Panc1 (cell line): Measurements from ENCODE around the gene LNX1.
"Not testable (repeated sequence)": the region's sequence is repeated elsewhere in the genome, so short reads cannot be mapped to it uniquely, and the experiment has no call there.

ENCODE experiments used
- POLR2AphosphoS5 ChIP-seq: IDR thresholded peaks from 2 replicates; pipeline ENCODE4 v1.6.1; 2012; ENCODE audit warnings: mild to moderate bottlenecking, low read depth, low read length, moderate library complexity
- TF ChIP-seq, protein P1 (sequence below): fragments of 450-650 bp; IDR thresholded peaks from 2 replicates; pipeline ENCODE4 v1.5.1; 2017; ENCODE audit warnings: mild to moderate bottlenecking

DNA sequence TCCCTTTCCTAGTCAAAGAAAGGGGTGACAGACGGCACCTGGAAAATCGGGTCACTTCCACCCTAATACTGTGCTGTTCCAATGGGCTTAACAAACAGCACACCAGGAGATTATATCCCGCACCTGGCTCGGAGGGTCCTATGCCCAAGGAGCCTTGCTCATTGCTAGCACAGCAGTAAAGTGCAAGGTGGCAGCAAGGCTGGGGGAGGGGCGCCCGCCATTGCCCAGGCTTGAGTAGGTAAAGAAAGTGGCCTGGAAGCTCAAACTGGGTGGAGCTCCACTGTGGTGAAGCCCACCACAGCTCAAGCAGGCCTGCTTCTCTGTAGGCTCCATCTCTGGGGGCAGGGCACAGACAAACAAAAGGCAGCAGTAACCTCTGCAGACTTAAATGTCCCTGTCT, 124.7 kb downstream of the LNX1 start:
- TF ChIP-seq, protein P1, sequence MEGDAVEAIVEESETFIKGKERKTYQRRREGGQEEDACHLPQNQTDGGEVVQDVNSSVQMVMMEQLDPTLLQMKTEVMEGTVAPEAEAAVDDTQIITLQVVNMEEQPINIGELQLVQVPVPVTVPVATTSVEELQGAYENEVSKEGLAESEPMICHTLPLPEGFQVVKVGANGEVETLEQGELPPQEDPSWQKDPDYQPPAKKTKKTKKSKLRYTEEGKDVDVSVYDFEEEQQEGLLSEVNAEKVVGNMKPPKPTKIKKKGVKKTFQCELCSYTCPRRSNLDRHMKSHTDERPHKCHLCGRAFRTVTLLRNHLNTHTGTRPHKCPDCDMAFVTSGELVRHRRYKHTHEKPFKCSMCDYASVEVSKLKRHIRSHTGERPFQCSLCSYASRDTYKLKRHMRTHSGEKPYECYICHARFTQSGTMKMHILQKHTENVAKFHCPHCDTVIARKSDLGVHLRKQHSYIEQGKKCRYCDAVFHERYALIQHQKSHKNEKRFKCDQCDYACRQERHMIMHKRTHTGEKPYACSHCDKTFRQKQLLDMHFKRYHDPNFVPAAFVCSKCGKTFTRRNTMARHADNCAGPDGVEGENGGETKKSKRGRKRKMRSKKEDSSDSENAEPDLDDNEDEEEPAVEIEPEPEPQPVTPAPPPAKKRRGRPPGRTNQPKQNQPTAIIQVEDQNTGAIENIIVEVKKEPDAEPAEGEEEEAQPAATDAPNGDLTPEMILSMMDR: not testable (repeated sequence)
- TF ChIP-seq POLR2AphosphoS5: not testable (repeated sequence)
